ENCODE results near the gene SLC6A7. TPM values are rescaled to one million over a fixed set of nuclear protein-coding genes. Genes with fewer than 3 reads are reported as not detected.

Gene SLC6A7
- total RNA-seq, 2 donors from 2014 or later, result not detected

- H3K27me3 Mint-ChIP-seq (ENCODE audit: insufficient read depth), result peaks cover 55% of the 10 kb centered on the region
These were observed 27.2 kb downstream of the SLC6A7 start for GRCh38 chr5:150217038-150217437.

GRCh38 chr5:150217873-150218692, 28.2 kb downstream of the SLC6A7 start:
- DNase-seq, result peak; percentile 97
- no peak overlapping the region for H3K27ac Mint-ChIP-seq
- Histone ChIP-seq H3K9ac (ENCODE audit: extremely low read depth, low read length, poor library complexity, severe bottlenecking) (no peak overlapping the region), H3K4me1 (ENCODE audit: control insufficient read depth, insufficient read depth, low read length) (no peaks in the 10 kb centered on the region), H3K27ac (ENCODE audit: low read depth, low read length) (no peak overlapping the region), H3K9me3 (ENCODE audit: control insufficient read depth, low read length) (no peaks in the 10 kb centered on the region), H3K4me3 (ENCODE audit: low read length) (no peak overlapping the region), H3K27me3 (ENCODE audit: control insufficient read depth, insufficient read depth, low read length, poor library complexity, severe bottlenecking) (peaks cover 20% of the 10 kb centered on the region), H3K36me3 (ENCODE audit: control insufficient read depth, insufficient read depth, low read length) (no peaks in the 10 kb centered on the region)
- H3K27me3 Mint-ChIP-seq (ENCODE audit: insufficient read depth), result peaks cover 54% of the 10 kb centered on the region
- no peaks in the 10 kb centered on the region for H3K9me3 Mint-ChIP-seq
- no peaks in the 10 kb centered on the region for H3K36me3 Mint-ChIP-seq (ENCODE audit: low read depth)
- 42 to 60% methylated on average over 5 to 10 of the region's 10 CpGs for WGBS, 2 experiments (ENCODE audit: insufficient coverage in 1 of 2, insufficient read length in 1 of 2)
- peak; percentile 96 for TF ChIP-seq CTCF (conservative IDR thresholded peaks at IDR 0.05)
- H3K4me1 Mint-ChIP-seq, result peaks cover 5% of the 10 kb centered on the region
- H3K4me3 Mint-ChIP-seq, result no peak overlapping the region

More at GRCh38 chr5:150217038-150217437, 27.2 kb downstream of the SLC6A7 start:
- DNase-seq, result no peak
- H3K27me3 ChIP-seq (ENCODE audit: control insufficient read depth, insufficient read depth, low read length, poor library complexity, severe bottlenecking), result peaks cover 17% of the 10 kb centered on the region
- H3K9me3 Mint-ChIP-seq, result no peaks in the 10 kb centered on the region
- H3K9ac ChIP-seq (ENCODE audit: extremely low read depth, low read length, poor library complexity, severe bottlenecking), result no peak overlapping the region
- H3K4me3 ChIP-seq (ENCODE audit: low read length), result no peak overlapping the region
- peaks cover 7% of the 10 kb centered on the region for H3K4me1 Mint-ChIP-seq
- no peak overlapping the region for H3K27ac Mint-ChIP-seq
- no peaks in the 10 kb centered on the region for H3K36me3 Mint-ChIP-seq (ENCODE audit: low read depth)
- no peak for TF ChIP-seq CTCF (conservative IDR thresholded peaks at IDR 0.05)
- WGBS, 2 experiments (ENCODE audit: insufficient coverage in 1 of 2, insufficient read length in 1 of 2), result 92 to 97% methylated on average over 2 of the region's 2 CpGs
- no peaks in the 10 kb centered on the region for H3K36me3 ChIP-seq (ENCODE audit: control insufficient read depth, insufficient read depth, low read length)
- no peak overlapping the region for H3K4me3 Mint-ChIP-seq
- no peak overlapping the region for H3K27ac ChIP-seq (ENCODE audit: low read depth, low read length)
- no peaks in the 10 kb centered on the region for H3K9me3 ChIP-seq (ENCODE audit: control insufficient read depth, low read length)
- no peaks in the 10 kb centered on the region for H3K4me1 ChIP-seq (ENCODE audit: control insufficient read depth, insufficient read depth, low read length)

- Mint-ChIP-seq H3K9me3 (no peaks in the 10 kb centered on the region), H3K27me3 (ENCODE audit: insufficient read depth) (peaks cover 54% of the 10 kb centered on the region), H3K36me3 (ENCODE audit: low read depth) (no peaks in the 10 kb centered on the region), H3K4me1 (peaks cover 5% of the 10 kb centered on the region), H3K27ac (no peak overlapping the region), H3K4me3 (no peak overlapping the region)
- no peak for DNase-seq
- WGBS, 2 experiments (ENCODE audit: insufficient coverage in 1 of 2, insufficient read length in 1 of 2), result 93 to 97% methylated on average over 4 to 5 of the region's 5 CpGs
- Histone ChIP-seq H3K27me3 (ENCODE audit: control insufficient read depth, insufficient read depth, low read length, poor library complexity, severe bottlenecking) (peaks cover 20% of the 10 kb centered on the region), H3K4me1 (ENCODE audit: control insufficient read depth, insufficient read depth, low read length) (no peaks in the 10 kb centered on the region), H3K9me3 (ENCODE audit: control insufficient read depth, low read length) (no peaks in the 10 kb centered on the region), H3K36me3 (ENCODE audit: control insufficient read depth, insufficient read depth, low read length) (no peaks in the 10 kb centered on the region), H3K4me3 (ENCODE audit: low read length) (no peak overlapping the region), H3K27ac (ENCODE audit: low read depth, low read length) (no peak overlapping the region), H3K9ac (ENCODE audit: extremely low read depth, low read length, poor library complexity, severe bottlenecking) (no peak overlapping the region)
- no peak for TF ChIP-seq CTCF (conservative IDR thresholded peaks at IDR 0.05)
These were observed 28.8 kb downstream of the SLC6A7 start for GRCh38 chr5:150218693-150219035.

All from endodermal cell (in vitro differentiated cells).